ENCODE data around the gene MDGA2. TPM values are rescaled to one million over a fixed set of nuclear protein-coding genes. Genes with fewer than 3 reads are reported as not detected.

The MDGA2 gene
- total and polyA plus RNA-seq, 2 of the 4 experiments (the other 2 are of a cell fraction), result 0.02 TPM; not detected in 1

DNA sequence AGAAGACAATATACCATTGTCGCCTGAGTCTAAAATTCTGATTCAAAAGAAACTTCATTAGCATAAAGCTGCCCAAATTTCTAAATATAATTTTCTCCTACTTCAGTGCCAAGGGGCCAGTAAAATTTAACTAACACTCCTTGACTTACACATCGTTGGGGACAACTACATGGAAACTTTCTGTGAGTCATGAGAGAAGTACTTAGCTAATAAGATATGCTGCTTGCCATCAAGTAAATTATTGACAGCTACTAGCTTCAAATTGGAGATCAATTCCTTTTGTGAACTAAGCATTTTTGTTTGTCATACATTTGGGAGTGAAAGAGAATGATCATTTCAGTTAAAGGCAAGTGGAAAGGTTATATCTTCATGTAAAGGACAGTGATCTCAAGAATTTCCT is 373.3 kb downstream of the MDGA2 start:
- Histone ChIP-seq H2AK9ac (replicated peaks; ENCODE audit: low read depth, low read length, poor library complexity) (no peak overlapping the region), H3K4ac (ENCODE audit: low read depth, low read length) (no peak overlapping the region), H3K4me2 (ENCODE audit: low read depth, low read length) (no peak overlapping the region), H4K91ac (ENCODE audit: insufficient read depth, low read depth, low read length) (no peak overlapping the region), H3K79me1 (ENCODE audit: low read depth in 1 of 2, low read length in 2 of 2) (no peaks in the 10 kb centered on the region), H2BK20ac (ENCODE audit: low read depth, low read length) (no peak overlapping the region), H3K4me1 (ENCODE audit: control insufficient read depth, insufficient read depth, low read length) (no peaks in the 10 kb centered on the region), H4K20me1 (ENCODE audit: insufficient read depth, low read length) (no peaks in the 10 kb centered on the region), H3K4me3 (ENCODE audit: insufficient read depth, low read depth, low read length) (no peak overlapping the region), H2BK5ac (ENCODE audit: low read depth, low read length, poor library complexity, severe bottlenecking) (no peak overlapping the region), H3K27me3 (ENCODE audit: control insufficient read depth, insufficient read depth, low read length) (no peaks in the 10 kb centered on the region), H3K18ac (ENCODE audit: low read depth, low read length) (no peak overlapping the region), H3K9ac (ENCODE audit: low read depth, low read length) (no peak overlapping the region), H3K14ac (replicated peaks; ENCODE audit: low read depth, low read length) (no peak overlapping the region), H2AFZ (replicated peaks; ENCODE audit: low read length, poor library complexity) (no peak overlapping the region), H2BK120ac (ENCODE audit: low read depth, low read length) (no peak overlapping the region), H3K9me1 (ENCODE audit: insufficient read depth, low read length) (no peaks in the 10 kb centered on the region), H3K27ac (ENCODE audit: insufficient read depth, low read length) (no peak overlapping the region), H2BK15ac (ENCODE audit: low read depth, low read length) (no peak overlapping the region), H4K8ac (ENCODE audit: low read depth in 2 of 2, low read length in 2 of 2) (no peak overlapping the region), H2AK5ac (ENCODE audit: low read depth, low read length) (no peak overlapping the region), H3K9me3 (ENCODE audit: control insufficient read depth, insufficient read depth, low read length) (0 out of 2 replicates have a peak, but pooled peaks cover 2% of the 10 kb centered on the region), H3K56ac (ENCODE audit: extremely low read depth, insufficient read depth, low read length) (no peak overlapping the region), H4K5ac (ENCODE audit: low read depth, low read length) (no peak overlapping the region), H3K23ac (ENCODE audit: low read depth, low read length) (no peak overlapping the region), H3K36me3 (ENCODE audit: control insufficient read depth, insufficient read depth, low read length) (no peaks in the 10 kb centered on the region)
- CTCF ChIA-PET, result no interaction called here
- BruUV-seq (replicated peaks), result no TSS peak
- ATAC-seq (ENCODE audit: low read depth) (no peak), DNase-seq (no peak)
- intact Hi-C loops (cut with micrococcal nuclease), result no loop called here
- no CpG with 5 or more reads among the region's 2 CpGs for WGBS, 2 experiments (ENCODE audit: extremely low coverage in 2 of 2, insufficient read length in 1 of 2)
- POLR2A ChIA-PET (ENCODE audit: unreplicated experiment), result no interaction called here
- in situ Hi-C loops (cut with MboI; ENCODE audit: low sequenced_read_pairs), result no loop called here
- no peak for TF ChIP-seq CTCF (conservative IDR thresholded peaks at IDR 0.05; ENCODE audit: low read depth, low read length)
- TF ChIP-seq SMC3 (IDR thresholded peaks at IDR 0.05; ENCODE audit: low read depth, low read length), result no peak
- TF ChIP-seq RCOR1 (IDR thresholded peaks at IDR 0.05; ENCODE audit: insufficient replicate concordance, low read length), result no peak
- no peak for TF ChIP-seq CHD1 (IDR thresholded peaks at IDR 0.05; ENCODE audit: low read depth, low read length)
- no peak for TF ChIP-seq BHLHE40 (IDR thresholded peaks at IDR 0.05; ENCODE audit: low read depth, low read length)
- dilution Hi-C loops (cut with HindIII; ENCODE audit: low sequenced_read_pairs, unreplicated experiment), result no loop called here

All from IMR-90 (cell line).